GM12878 (cell line): ENCODE data around the gene LRRC2. TPM values are rescaled to one million over a fixed set of nuclear protein-coding genes. Genes with fewer than 3 reads are reported as not detected.

Experiments used
- ATAC-seq: fragments of 200-7000 bp; cut with Tn5 transposase; 3 replicates; pipeline ENCODE4 v1.9.1; 2020; ENCODE audit warnings: mild to moderate bottlenecking, moderate library complexity
- BruUV-seq: library from RNA; stranded (reverse); fragments of 400-500 nt; replicated peaks from 2 replicates; lab custom pipeline; 2021; lab: Mats Ljungman, UMichigan
- CTCF ChIA-PET: fragments of 300-600 bp; sonication (Branson Sonifier 250); formaldehyde crosslinking; extraction: SDS; loops from one replicate; lab custom pipeline; 2021; ENCODE audit warnings: inconsistent platforms; lab: Yijun Ruan, JAX
- POLR2A ChIA-PET: fragments of 350-600 bp; formaldehyde crosslinking; extraction: SDS; loops from one replicate; lab custom pipeline; 2021; ENCODE audit warnings: inconsistent platforms; lab: Charles Lee
- RAD21 ChIA-PET: fragments of 300-600 bp; sonication (Branson Sonifier 250); formaldehyde crosslinking; loops from one replicate; lab custom pipeline; 2023; ENCODE audit warnings: antibody characterized with exemption; ENCODE audit not compliant: unreplicated experiment; lab: Charles Lee
- SMC1A ChIA-PET: fragments of 300-600 bp; sonication (Branson Sonifier 250); formaldehyde crosslinking; loops from one replicate; lab custom pipeline; 2023; ENCODE audit not compliant: unreplicated experiment, uncharacterized antibody; lab: Charles Lee
- DNase-seq: peaks from one replicate; pipeline ENCODE4 v3.0.0-alpha.2; 2011; ENCODE audit warnings: low read depth, low spot score
- FAIRE-seq: peaks from 3 replicates; lab custom pipeline; 2011; peaks lifted over from hg19 to GRCh38; lab: Jason Lieb, UNC
- H2AFZ ChIP-seq: 2 replicates; pipeline ENCODE4 v1.6.0; 2011; ENCODE audit warnings: low read depth, low read length, control low read depth; ENCODE audit not compliant: control insufficient read depth
- H3K27ac ChIP-seq: 2 replicates; pipeline ENCODE4 v1.5.1; 2011; ENCODE audit warnings: control low read depth; ENCODE audit not compliant: control insufficient read depth, insufficient read depth
- H3K27me3 ChIP-seq, 2 experiments: replicated peaks in 1 of 2; 2 replicates each; pipeline versions ENCODE4 v1.6.0 to v1.6.1; 2011; ENCODE audit warnings: low read length in 1 of 2; ENCODE audit not compliant: control insufficient read depth in 2 of 2, insufficient read depth in 2 of 2
- H3K36me3 ChIP-seq, 2 experiments: 2 replicates each; pipeline ENCODE4 v1.5.1; 2011; ENCODE audit warnings: low read length in 1 of 2; ENCODE audit not compliant: control insufficient read depth in 2 of 2, insufficient read depth in 2 of 2
- H3K4me1 ChIP-seq: 2 replicates; pipeline ENCODE4 v1.6.1; 2011; ENCODE audit warnings: mild to moderate bottlenecking, low read length, moderate library complexity, mixed read lengths; ENCODE audit not compliant: control insufficient read depth, insufficient read depth
- H3K4me2 ChIP-seq: 2 replicates; pipeline ENCODE4 v1.6.0; 2011; ENCODE audit warnings: control low read depth; ENCODE audit not compliant: control insufficient read depth, insufficient read depth
- H3K4me3 ChIP-seq: fragments of 200-600 bp; sonication (generic); 2 replicates; pipeline ENCODE4 v1.5.1; 2016
- H3K79me2 ChIP-seq: 2 replicates; pipeline ENCODE4 v1.6.0; 2011; ENCODE audit warnings: low read length; ENCODE audit not compliant: control insufficient read depth, insufficient read depth
- H3K9ac ChIP-seq: 2 replicates; pipeline ENCODE4 v1.8.0; 2011; ENCODE audit warnings: low read length, control low read depth, mixed read lengths; ENCODE audit not compliant: control insufficient read depth, insufficient read depth
- H3K9me3 ChIP-seq: replicated peaks from 3 replicates; pipeline ENCODE4 v1.5.1; 2011; ENCODE audit warnings: mild to moderate bottlenecking, low read length; ENCODE audit not compliant: control insufficient read depth, insufficient read depth
- H4K20me1 ChIP-seq: 2 replicates; pipeline ENCODE4 v1.6.0; 2011; ENCODE audit not compliant: control insufficient read depth, insufficient read depth
- BCL11A ChIP-seq: IDR thresholded peaks from 2 replicates; pipeline ENCODE4 v1.6.1; 2011; ENCODE audit warnings: low read depth, low read length
- BCLAF1 ChIP-seq: fragments of 450-650 bp; IDR thresholded peaks from 2 replicates; pipeline ENCODE4 v1.6.1; 2017; ENCODE audit warnings: antibody characterized with exemption, mild to moderate bottlenecking, moderate library complexity
- CREB1 ChIP-seq: IDR thresholded peaks from 2 replicates; pipeline ENCODE4 v1.6.1; 2012; ENCODE audit warnings: low read depth, mild to moderate bottlenecking, inconsistent platforms
- EZH2 ChIP-seq: IDR thresholded peaks from 2 replicates; pipeline ENCODE4 v1.6.1; 2012; ENCODE audit warnings: low read depth, mild to moderate bottlenecking, control low read depth, inconsistent platforms, low read length, borderline replicate concordance; ENCODE audit not compliant: control insufficient read depth
- FOXK2 ChIP-seq: fragments of 450-650 bp; IDR thresholded peaks from 2 replicates; pipeline ENCODE4 v1.6.1; 2017; ENCODE audit warnings: mild to moderate bottlenecking, moderate library complexity
- IKZF2 ChIP-seq, 2 experiments: fragments of 450-650 bp; IDR thresholded peaks; 2 replicates each; pipeline ENCODE4 v1.6.1; 2017; ENCODE audit warnings: mild to moderate bottlenecking in 2 of 2, moderate library complexity in 2 of 2
- POLR2A ChIP-seq: IDR thresholded peaks from 2 replicates; pipeline ENCODE4 v1.6.1; 2011; ENCODE audit warnings: low read depth, mild to moderate bottlenecking, low read length
- TAF1 ChIP-seq: IDR thresholded peaks from 2 replicates; pipeline ENCODE4 v1.6.1; 2011; ENCODE audit warnings: mild to moderate bottlenecking, low read depth, low read length, borderline replicate concordance
- WGBS: methylation state at CpG from one replicate; pipeline ENCODE4 v1.1.6; 2016; ENCODE audit warnings: low lambda C conversion rate; ENCODE audit not compliant: insufficient replicate concordance, insufficient coverage; ENCODE audit errors: missing lambda C conversion rate; 5-methylcytosine and 5-hydroxymethylcytosine counted together
- in situ Hi-C: fragments of 300-500 bp; cut with MboI; formaldehyde crosslinking; loops from 9 replicates; pipeline ENCODE4 v1.14.3; 2018; ENCODE audit warnings: mixed read lengths
- intact Hi-C: fragments of 100-400 bp; cut with micrococcal nuclease; formaldehyde crosslinking; loops from one replicate; pipeline ENCODE4 v1.14.2; 2022; ENCODE audit not compliant: unreplicated experiment
- polyA plus RNA-seq, 11 experiments: library from polyadenylated mRNA; depleted of rRNA in 4 of 11; unstranded in 6 of 11; stranded (reverse) in 5 of 11; fragments of >200 nt; fragmentation: Nextera tagmentation in 4 of 11; fragmentation: Illumina TruSeq in 1 of 11; extraction: Ambion mirVana in 4 of 11; extraction: Trizol in 1 of 11; gene quantifications; 1 replicate in 1 of 11; 2 replicates in 10 of 11; pipeline versions ENCODE4 v1.2.1 to v1.2.3, GENCODE V29; 2011 to 2016; ENCODE audit warnings: inconsistent platforms in 2 of 11, missing spikeins in 2 of 11, low read depth in 1 of 11
- total RNA-seq, 4 experiments: library from RNA; depleted of rRNA in 3 of 4; stranded (reverse); fragments of >200 nt in 3 of 4; fragmentation: Illumina TruSeq in 1 of 4; extraction: Trizol in 1 of 4; gene quantifications; 2 replicates each; pipeline versions ENCODE4 v1.2.1 to v1.2.3, GENCODE V29; 2013 to 2021
- TF ChIP-seq, protein P1 (sequence below): IDR thresholded peaks from 2 replicates; pipeline ENCODE4 v1.6.1; 2012; ENCODE audit warnings: low read depth, low read length, improper control_type of control experiment

Gene LRRC2
- total and polyA plus RNA-seq, 10 of the 15 experiments (the other 5 are each of a cell fraction or from before 2014, with no cell fraction given): not detected

GRCh38 chr3:46472736-46473135, 93.4 kb downstream of the LRRC2 start (continued):
- TF ChIP-seq IKZF2 (IDR thresholded peaks at IDR 0.05) (no peak), BCL11A (no peak), EZH2 (no peak)
- TF ChIP-seq, protein P1, sequence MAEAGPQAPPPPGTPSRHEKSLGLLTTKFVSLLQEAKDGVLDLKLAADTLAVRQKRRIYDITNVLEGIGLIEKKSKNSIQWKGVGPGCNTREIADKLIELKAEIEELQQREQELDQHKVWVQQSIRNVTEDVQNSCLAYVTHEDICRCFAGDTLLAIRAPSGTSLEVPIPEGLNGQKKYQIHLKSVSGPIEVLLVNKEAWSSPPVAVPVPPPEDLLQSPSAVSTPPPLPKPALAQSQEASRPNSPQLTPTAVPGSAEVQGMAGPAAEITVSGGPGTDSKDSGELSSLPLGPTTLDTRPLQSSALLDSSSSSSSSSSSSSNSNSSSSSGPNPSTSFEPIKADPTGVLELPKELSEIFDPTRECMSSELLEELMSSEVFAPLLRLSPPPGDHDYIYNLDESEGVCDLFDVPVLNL: no peak

DNA sequence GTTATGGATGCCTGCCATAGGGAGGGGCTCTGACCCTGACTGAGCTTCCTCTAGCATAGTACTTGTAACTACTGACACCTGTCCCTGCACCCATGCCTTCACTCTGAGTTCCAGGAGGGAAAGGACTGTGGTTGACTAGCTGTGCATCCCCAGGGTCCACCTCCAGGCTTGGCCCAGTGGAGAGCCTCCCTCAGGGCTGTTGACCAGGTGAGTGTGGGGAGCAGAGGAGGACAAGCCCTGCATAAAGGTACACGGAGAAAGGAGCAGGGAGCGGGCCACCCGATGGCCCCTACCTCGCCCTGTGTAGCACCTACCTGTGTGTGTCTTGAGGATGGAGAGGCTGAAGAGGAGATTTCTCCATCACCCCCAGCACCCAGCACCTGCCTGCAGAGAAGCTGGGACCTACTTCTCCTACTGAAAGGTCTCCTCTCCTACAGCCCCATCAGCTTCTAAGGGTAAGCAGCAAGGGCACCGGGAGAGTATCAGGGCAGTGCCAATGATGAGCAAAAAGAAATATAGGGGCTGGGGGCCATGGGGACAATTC, 94.7 kb downstream of the LRRC2 start:
- intact Hi-C loops: no loop called here
- Histone ChIP-seq H3K4me2 (no peak overlapping the region), H3K79me2 (no peaks in the 10 kb centered on the region), H3K27me3 (peaks cover 1 to 3% of the 10 kb centered on the region in 2 experiments; a peak in 2 of 4 replicates), H3K9ac (no peak overlapping the region), H4K20me1 (no peaks in the 10 kb centered on the region; the same call in 1 of the 2 replicates), H2AFZ (no peak overlapping the region), H3K36me3 (no peaks in the 10 kb centered on the region), H3K9me3 (no peaks in the 10 kb centered on the region), H3K4me1 (no peaks in the 10 kb centered on the region), H3K4me3 (no peak overlapping the region), H3K27ac (no peak overlapping the region)
- WGBS: 61% methylated on average over 5 of the region's 5 CpGs
- POLR2A ChIA-PET: no interaction called here
- DNase-seq: no peak
- CTCF ChIA-PET: interaction anchor here (1.1 kb wide), 1 partner anchor 22 kb away, joined by 3 read pairs; no protein-coding TSS in a partner anchor
- RAD21 ChIA-PET: interaction anchor here (1.2 kb wide), 1 partner anchor 17 kb away, joined by 3 read pairs; no protein-coding TSS in a partner anchor
- in situ Hi-C loops: no loop called here
- BruUV-seq: no TSS peak
- no peak for TF ChIP-seq BCLAF1
- TF ChIP-seq CREB1: no peak
- no peak for TF ChIP-seq POLR2A
- no peak for TF ChIP-seq TAF1
- no peak for TF ChIP-seq FOXK2
- SMC1A ChIA-PET: interaction anchor here (1.0 kb wide), 1 partner anchor 18 kb away, joined by 3 read pairs; no protein-coding TSS in a partner anchor
- no peak for FAIRE-seq
- ATAC-seq: no peak
